ENCODE results near the gene MYL12A. TPM values are rescaled to one million over a fixed set of nuclear protein-coding genes. Genes with fewer than 3 reads are reported as not detected.

Gene MYL12A
- total RNA-seq, 1 donor from 2014 or later = 430 TPM

DNA sequence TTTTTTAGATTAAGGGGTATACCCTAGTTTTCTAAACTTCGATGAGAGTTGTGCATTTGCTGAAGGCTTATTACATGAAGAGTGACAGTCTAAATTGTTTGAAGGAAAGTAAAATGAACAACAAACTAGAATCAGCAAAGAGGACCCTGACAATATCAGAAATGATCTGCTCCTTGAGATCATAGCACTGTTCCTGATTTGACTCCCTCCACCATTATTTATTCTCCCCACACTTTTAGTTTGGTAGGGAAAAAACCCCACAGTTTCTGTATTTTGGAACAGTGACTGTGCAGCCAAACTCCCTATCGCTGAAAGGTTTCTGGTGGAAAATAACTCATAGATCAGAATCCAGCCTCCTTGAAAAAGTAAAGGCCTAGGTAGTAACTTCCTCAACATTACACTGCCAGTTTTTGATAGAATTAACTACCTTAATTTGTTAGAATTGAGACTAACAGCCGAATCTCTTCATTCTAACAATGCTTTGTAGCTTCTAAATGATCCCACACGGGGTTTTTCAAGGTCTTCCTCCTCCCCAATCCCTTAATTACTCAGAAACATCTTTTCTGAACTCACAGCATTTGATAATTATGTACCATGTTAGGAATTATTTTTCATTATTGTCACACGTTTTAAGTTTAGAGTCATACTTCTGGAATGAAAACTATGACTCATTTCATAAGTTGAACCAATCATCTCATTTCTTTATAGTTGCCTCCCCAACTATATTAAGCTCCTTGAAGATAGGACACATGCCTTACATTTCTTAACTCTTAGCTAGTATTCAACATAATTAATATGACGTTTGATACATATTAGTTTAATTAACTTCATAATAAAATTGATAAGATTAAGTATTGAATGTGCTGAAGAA is 2.9 kb downstream of the MYL12A start:
- H3K27ac Mint-ChIP-seq (ENCODE audit: unreplicated experiment) = peak overlapping the region; percentile 55
- no peaks in the 10 kb centered on the region for H3K9me3 Mint-ChIP-seq (ENCODE audit: unreplicated experiment)
- peaks cover 15% of the 10 kb centered on the region for H3K27me3 Mint-ChIP-seq (ENCODE audit: unreplicated experiment)
- no peak for DNase-seq (ENCODE audit: low spot score)
- H3K4me3 Mint-ChIP-seq (ENCODE audit: unreplicated experiment) = peak overlapping the region; percentile 76
- H3K4me1 Mint-ChIP-seq (ENCODE audit: unreplicated experiment) = peaks cover 45% of the 10 kb centered on the region
- TF ChIP-seq, protein P1, sequence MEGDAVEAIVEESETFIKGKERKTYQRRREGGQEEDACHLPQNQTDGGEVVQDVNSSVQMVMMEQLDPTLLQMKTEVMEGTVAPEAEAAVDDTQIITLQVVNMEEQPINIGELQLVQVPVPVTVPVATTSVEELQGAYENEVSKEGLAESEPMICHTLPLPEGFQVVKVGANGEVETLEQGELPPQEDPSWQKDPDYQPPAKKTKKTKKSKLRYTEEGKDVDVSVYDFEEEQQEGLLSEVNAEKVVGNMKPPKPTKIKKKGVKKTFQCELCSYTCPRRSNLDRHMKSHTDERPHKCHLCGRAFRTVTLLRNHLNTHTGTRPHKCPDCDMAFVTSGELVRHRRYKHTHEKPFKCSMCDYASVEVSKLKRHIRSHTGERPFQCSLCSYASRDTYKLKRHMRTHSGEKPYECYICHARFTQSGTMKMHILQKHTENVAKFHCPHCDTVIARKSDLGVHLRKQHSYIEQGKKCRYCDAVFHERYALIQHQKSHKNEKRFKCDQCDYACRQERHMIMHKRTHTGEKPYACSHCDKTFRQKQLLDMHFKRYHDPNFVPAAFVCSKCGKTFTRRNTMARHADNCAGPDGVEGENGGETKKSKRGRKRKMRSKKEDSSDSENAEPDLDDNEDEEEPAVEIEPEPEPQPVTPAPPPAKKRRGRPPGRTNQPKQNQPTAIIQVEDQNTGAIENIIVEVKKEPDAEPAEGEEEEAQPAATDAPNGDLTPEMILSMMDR (IDR thresholded peaks at IDR 0.05; ENCODE audit: unreplicated experiment) = no peak
- H3K36me3 Mint-ChIP-seq (ENCODE audit: low read depth, unreplicated experiment) = peaks cover 29% of the 10 kb centered on the region

DNA sequence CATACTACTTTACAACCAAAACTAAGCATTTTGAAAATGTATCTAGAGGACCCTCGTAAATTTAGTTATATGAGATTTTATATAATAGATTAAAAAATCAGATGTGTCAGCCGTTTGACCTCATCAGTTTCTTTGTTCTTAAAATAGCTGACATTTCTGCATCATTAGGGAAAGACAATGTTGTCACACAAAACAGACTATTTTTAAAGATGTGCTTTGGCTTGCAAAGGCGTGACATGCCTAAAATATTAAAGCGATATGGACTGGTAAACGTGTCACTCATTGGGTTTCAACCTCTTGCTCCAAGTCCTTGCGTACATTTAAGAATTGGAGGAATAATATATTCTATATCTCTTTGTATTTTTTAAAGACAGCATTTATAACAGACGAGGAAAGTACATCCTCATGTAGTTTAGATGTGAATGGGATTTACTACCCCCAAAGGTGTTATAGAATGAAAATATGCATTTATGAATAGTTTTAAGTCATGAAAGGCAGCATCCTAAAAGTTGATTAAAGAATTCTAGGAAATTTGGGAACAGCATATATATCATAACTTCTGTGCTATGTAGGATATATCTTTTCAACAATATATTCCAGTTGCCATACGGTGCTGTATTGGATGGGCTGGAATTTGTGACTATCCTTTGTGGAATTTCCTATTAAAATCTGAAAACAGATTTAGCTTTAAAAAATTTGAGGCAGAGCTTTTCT is 3.8 kb downstream of the MYL12A start:
- DNase-seq (ENCODE audit: low spot score) = no peak
- H3K4me3 Mint-ChIP-seq (ENCODE audit: unreplicated experiment) = no peak overlapping the region
- no peak overlapping the region for H3K27ac Mint-ChIP-seq (ENCODE audit: unreplicated experiment)

DNA sequence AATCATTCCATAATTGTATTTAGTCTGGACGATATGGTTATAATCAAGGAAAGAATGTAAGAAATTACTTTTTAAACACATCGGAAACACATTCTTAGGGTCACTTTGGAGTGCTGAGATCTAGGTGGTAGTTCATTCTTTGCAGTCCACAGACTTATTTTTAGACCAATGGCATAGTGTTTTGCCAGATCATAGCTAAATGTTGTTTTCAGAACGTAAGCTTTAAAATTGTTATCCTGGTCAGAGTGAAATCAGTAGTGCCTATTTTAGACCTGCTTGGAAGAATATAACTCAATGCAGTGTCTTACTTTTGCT is 4.3 kb downstream of the MYL12A start:
- H3K9me3 Mint-ChIP-seq (ENCODE audit: unreplicated experiment) = no peaks in the 10 kb centered on the region
- H3K27me3 Mint-ChIP-seq (ENCODE audit: unreplicated experiment) = peaks cover 5% of the 10 kb centered on the region
- peaks cover 36% of the 10 kb centered on the region for H3K36me3 Mint-ChIP-seq (ENCODE audit: low read depth, unreplicated experiment)
- peaks cover 43% of the 10 kb centered on the region for H3K4me1 Mint-ChIP-seq (ENCODE audit: unreplicated experiment)
- TF ChIP-seq, protein P1 (IDR thresholded peaks at IDR 0.05; ENCODE audit: unreplicated experiment) = no peak
- DNase-seq (ENCODE audit: low spot score) = no peak
- H3K4me3 Mint-ChIP-seq (ENCODE audit: unreplicated experiment) = peak overlapping the region; percentile 59
- no peak overlapping the region for H3K27ac Mint-ChIP-seq (ENCODE audit: unreplicated experiment)

More for the DNA sequence above, 3.8 kb downstream of the MYL12A start:
- Mint-ChIP-seq H3K9me3 (ENCODE audit: unreplicated experiment) (no peaks in the 10 kb centered on the region), H3K4me1 (ENCODE audit: unreplicated experiment) (peaks cover 44% of the 10 kb centered on the region), H3K27me3 (ENCODE audit: unreplicated experiment) (peaks cover 10% of the 10 kb centered on the region), H3K36me3 (ENCODE audit: low read depth, unreplicated experiment) (peaks cover 32% of the 10 kb centered on the region)
- TF ChIP-seq, protein P1 (IDR thresholded peaks at IDR 0.05; ENCODE audit: unreplicated experiment) = no peak

DNA sequence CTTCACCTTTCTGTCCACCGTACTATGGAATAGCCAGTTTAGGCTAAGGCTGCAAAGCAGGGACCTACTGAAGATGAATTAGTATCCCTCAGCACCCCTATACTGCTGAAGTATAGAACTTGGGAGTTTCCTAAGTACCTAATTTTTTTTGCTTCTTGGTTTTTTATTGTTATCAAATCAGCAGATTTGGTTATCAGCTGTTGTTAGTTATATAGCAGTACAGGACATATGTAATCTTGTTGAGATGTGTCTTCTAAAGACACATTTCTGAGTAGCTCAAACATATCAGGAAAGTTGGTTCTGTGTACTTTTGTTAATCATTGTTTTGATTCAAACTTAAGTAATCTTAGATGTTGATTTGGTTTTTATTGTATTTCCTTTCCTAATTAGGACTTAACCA is 5.2 kb downstream of the MYL12A start:
- DNase-seq (ENCODE audit: low spot score) = no peak
- H3K27me3 Mint-ChIP-seq (ENCODE audit: unreplicated experiment) = no peaks in the 10 kb centered on the region
- TF ChIP-seq, protein P1 (IDR thresholded peaks at IDR 0.05; ENCODE audit: unreplicated experiment) = no peak
- H3K9me3 Mint-ChIP-seq (ENCODE audit: unreplicated experiment) = no peaks in the 10 kb centered on the region
- H3K36me3 Mint-ChIP-seq (ENCODE audit: low read depth, unreplicated experiment) = peaks cover 44% of the 10 kb centered on the region
- no peak overlapping the region for H3K27ac Mint-ChIP-seq (ENCODE audit: unreplicated experiment)
- H3K4me3 Mint-ChIP-seq (ENCODE audit: unreplicated experiment) = no peak overlapping the region
- peaks cover 49% of the 10 kb centered on the region for H3K4me1 Mint-ChIP-seq (ENCODE audit: unreplicated experiment)

DNA sequence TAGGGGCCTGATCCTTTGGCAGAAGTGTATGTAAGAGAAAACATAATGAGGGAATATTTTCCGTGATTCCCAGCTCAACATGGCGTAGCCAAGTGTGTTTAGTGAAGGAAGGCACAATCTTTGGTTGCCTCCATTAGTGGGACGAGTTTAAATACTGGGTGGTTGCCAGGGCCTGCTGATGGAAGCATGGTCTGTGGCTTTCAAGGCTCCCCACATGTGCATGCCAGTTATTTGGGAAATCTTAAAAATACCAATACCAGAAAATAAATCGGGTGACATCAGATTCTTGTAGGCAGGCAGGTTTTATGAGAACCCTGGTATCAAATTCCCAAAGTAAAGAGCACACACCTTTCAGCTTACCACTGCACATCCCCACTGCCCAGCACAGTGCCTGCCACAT is 7.1 kb downstream of the MYL12A start:
- H3K36me3 Mint-ChIP-seq (ENCODE audit: low read depth, unreplicated experiment) = peaks cover 41% of the 10 kb centered on the region
- no peak overlapping the region for H3K4me3 Mint-ChIP-seq (ENCODE audit: unreplicated experiment)
- TF ChIP-seq, protein P1 (IDR thresholded peaks at IDR 0.05; ENCODE audit: unreplicated experiment) = no peak
- H3K27me3 Mint-ChIP-seq (ENCODE audit: unreplicated experiment) = peaks cover 2% of the 10 kb centered on the region
- H3K4me1 Mint-ChIP-seq (ENCODE audit: unreplicated experiment) = peaks cover 50% of the 10 kb centered on the region
- DNase-seq (ENCODE audit: low spot score) = no peak
- H3K9me3 Mint-ChIP-seq (ENCODE audit: unreplicated experiment) = no peaks in the 10 kb centered on the region
- no peak overlapping the region for H3K27ac Mint-ChIP-seq (ENCODE audit: unreplicated experiment)
